Measurements from ENCODE around the gene SYTL5.

SYTL5 gene

DNA sequence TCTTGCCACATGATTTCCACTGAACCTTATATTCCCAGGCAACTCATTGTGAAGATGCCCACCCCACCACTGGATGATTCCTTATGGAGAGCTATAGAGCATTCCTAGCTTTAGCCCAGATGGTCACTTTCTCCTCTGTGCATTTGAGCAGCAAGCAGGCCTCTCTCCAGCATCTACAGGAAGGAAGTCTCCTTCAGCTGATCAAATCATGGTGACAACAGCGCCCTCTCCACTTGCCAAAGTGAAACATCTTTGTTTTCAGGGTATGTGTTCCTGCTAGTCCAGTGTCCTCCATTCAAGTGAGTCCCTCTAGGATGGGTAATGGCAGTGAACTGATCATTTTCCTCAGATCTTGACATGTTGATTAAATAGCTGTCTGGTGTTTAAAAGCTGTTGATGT is 10.9 kb upstream of the SYTL5 start:
- no peak overlapping the region for H3K9ac ChIP-seq
- no peak overlapping the region for H3K4me2 ChIP-seq
- no peak overlapping the region for H2AFZ ChIP-seq (ENCODE audit: low read depth)

DNA sequence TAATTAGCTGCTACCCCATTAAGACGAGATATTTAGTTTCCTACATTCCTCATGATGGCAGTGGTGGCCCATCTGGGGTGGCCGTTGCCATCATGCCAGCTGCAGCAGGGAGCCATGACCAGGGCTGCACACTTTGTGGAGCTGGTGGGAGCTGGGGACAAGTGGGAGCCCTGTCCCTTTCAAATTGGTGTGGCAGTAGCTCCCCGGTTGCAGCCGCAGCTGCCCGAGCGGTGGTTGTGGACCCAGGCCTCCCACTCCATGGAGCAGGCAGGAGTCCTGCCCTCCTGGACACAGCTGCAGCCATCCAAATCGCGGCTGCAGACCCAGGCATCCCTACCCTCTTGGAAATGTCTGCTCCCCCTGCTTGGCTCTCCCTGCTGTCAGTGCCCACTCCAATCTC is 9.3 kb upstream of the SYTL5 start:
- Histone ChIP-seq H3K4me1 (ENCODE audit: low read depth, poor library complexity, severe bottlenecking) (no peaks in the 10 kb centered on the region), H2AFZ (ENCODE audit: low read depth) (no peak overlapping the region), H3K4me2 (no peak overlapping the region), H3K36me3 (ENCODE audit: insufficient read depth) (no peaks in the 10 kb centered on the region), H3K9ac (no peak overlapping the region), H3K27ac (no peak overlapping the region), H4K20me1 (ENCODE audit: insufficient read depth) (no peaks in the 10 kb centered on the region), H3K27me3 (ENCODE audit: insufficient read depth, low read depth) (no peaks in the 10 kb centered on the region), H3K79me2 (ENCODE audit: insufficient read depth, low read depth) (no peaks in the 10 kb centered on the region), H3K4me3 (IDR thresholded peaks at IDR 0.05; ENCODE audit: insufficient read depth, low read depth, low read length) (no peak overlapping the region)
- TF ChIP-seq, protein P1, sequence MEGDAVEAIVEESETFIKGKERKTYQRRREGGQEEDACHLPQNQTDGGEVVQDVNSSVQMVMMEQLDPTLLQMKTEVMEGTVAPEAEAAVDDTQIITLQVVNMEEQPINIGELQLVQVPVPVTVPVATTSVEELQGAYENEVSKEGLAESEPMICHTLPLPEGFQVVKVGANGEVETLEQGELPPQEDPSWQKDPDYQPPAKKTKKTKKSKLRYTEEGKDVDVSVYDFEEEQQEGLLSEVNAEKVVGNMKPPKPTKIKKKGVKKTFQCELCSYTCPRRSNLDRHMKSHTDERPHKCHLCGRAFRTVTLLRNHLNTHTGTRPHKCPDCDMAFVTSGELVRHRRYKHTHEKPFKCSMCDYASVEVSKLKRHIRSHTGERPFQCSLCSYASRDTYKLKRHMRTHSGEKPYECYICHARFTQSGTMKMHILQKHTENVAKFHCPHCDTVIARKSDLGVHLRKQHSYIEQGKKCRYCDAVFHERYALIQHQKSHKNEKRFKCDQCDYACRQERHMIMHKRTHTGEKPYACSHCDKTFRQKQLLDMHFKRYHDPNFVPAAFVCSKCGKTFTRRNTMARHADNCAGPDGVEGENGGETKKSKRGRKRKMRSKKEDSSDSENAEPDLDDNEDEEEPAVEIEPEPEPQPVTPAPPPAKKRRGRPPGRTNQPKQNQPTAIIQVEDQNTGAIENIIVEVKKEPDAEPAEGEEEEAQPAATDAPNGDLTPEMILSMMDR (conservative IDR thresholded peaks at IDR 0.05; ENCODE audit: low read depth, low read length): no peak

More for the DNA sequence above, 10.9 kb upstream of the SYTL5 start:
- Histone ChIP-seq H3K4me3 (IDR thresholded peaks at IDR 0.05; ENCODE audit: insufficient read depth, low read depth, low read length) (no peak overlapping the region), H4K20me1 (ENCODE audit: insufficient read depth) (no peaks in the 10 kb centered on the region), H3K36me3 (ENCODE audit: insufficient read depth) (no peaks in the 10 kb centered on the region), H3K4me1 (ENCODE audit: low read depth, poor library complexity, severe bottlenecking) (no peaks in the 10 kb centered on the region), H3K27ac (no peak overlapping the region), H3K27me3 (ENCODE audit: insufficient read depth, low read depth) (no peaks in the 10 kb centered on the region), H3K79me2 (ENCODE audit: insufficient read depth, low read depth) (no peaks in the 10 kb centered on the region)
- TF ChIP-seq, protein P1 (conservative IDR thresholded peaks at IDR 0.05; ENCODE audit: low read depth, low read length): no peak

DNA sequence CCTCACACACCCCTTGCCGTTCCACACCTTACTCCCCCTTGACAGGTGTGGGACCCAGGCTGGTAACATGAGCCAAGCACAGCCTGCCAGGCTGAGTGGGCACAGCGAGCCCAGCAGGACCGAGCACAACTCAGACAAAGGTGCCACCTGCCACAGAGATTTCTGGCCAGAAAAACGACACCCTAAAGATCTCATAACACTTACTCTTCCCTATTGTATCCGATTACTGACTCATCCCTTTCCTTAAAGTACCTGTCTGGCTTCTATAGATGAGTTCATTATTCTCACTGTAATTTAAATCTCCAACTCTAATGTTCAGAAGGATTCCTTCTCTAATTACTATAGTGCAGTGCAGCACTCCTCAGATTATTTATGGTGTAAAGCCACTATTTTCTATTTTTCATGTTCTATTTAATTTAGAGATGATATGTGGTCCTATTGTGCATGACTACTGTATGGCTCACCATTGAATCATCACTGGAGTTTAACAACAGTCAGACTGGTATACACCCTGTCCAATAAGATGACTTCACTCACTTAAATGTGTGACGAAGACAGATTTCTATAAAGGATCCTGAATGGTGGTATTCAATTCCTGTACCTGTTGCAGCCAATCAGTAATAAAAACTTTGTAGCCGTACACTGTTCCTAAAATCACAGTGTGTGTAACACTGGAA is 7.6 kb upstream of the SYTL5 start:
- TF ChIP-seq, protein P1 (conservative IDR thresholded peaks at IDR 0.05; ENCODE audit: low read depth, low read length): no peak
- H3K9ac ChIP-seq: no peak overlapping the region
- no peaks in the 10 kb centered on the region for H3K27me3 ChIP-seq (ENCODE audit: insufficient read depth, low read depth)
- H3K4me1 ChIP-seq (ENCODE audit: low read depth, poor library complexity, severe bottlenecking): no peaks in the 10 kb centered on the region
- H3K36me3 ChIP-seq (ENCODE audit: insufficient read depth): no peaks in the 10 kb centered on the region
- no peak overlapping the region for H3K4me2 ChIP-seq
- H3K27ac ChIP-seq: no peak overlapping the region
- no peak overlapping the region for H3K4me3 ChIP-seq (IDR thresholded peaks at IDR 0.05; ENCODE audit: insufficient read depth, low read depth, low read length)
- no peak overlapping the region for H2AFZ ChIP-seq (ENCODE audit: low read depth)
- H3K79me2 ChIP-seq (ENCODE audit: insufficient read depth, low read depth): no peaks in the 10 kb centered on the region
- H4K20me1 ChIP-seq (ENCODE audit: insufficient read depth): no peaks in the 10 kb centered on the region

DNA sequence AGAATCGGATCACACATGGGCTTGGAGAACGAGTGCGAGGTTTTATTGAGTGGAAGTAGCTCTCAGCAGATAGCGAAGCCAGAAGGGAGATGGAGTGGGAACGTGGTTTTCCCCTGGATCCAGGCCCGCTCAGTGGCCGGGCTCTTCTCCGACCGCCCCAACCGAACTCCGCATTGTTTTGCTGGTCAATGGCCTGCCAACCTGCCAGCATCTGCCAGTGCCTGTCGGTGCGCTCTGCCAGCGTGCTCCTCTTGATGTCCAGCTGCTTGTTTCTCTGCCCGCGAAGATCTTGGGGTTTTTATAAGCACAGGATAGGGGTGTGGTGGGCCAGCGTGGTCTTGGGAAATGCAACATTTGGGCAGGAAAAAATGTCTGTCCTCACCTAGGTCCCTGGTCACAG is 5.6 kb upstream of the SYTL5 start:
- H3K79me2 ChIP-seq (ENCODE audit: insufficient read depth, low read depth): no peaks in the 10 kb centered on the region
- no peaks in the 10 kb centered on the region for H4K20me1 ChIP-seq (ENCODE audit: insufficient read depth)
- H3K4me2 ChIP-seq: no peak overlapping the region
- no peak overlapping the region for H3K4me3 ChIP-seq (IDR thresholded peaks at IDR 0.05; ENCODE audit: insufficient read depth, low read depth, low read length)
- no peak overlapping the region for H3K27ac ChIP-seq
- H3K27me3 ChIP-seq (ENCODE audit: insufficient read depth, low read depth): no peaks in the 10 kb centered on the region
- H3K36me3 ChIP-seq (ENCODE audit: insufficient read depth): no peaks in the 10 kb centered on the region
- no peaks in the 10 kb centered on the region for H3K4me1 ChIP-seq (ENCODE audit: low read depth, poor library complexity, severe bottlenecking)
- H2AFZ ChIP-seq (ENCODE audit: low read depth): no peak overlapping the region
- no peak overlapping the region for H3K9ac ChIP-seq
- TF ChIP-seq, protein P1 (conservative IDR thresholded peaks at IDR 0.05; ENCODE audit: low read depth, low read length): no peak

All from KMS-11 (cell line).